ENCODE results near the gene STEAP1B.
"Not testable (repeated sequence)": the region's sequence is repeated elsewhere in the genome, so short reads cannot be mapped to it uniquely, and the experiment has no call there.

The STEAP1B gene

DNA sequence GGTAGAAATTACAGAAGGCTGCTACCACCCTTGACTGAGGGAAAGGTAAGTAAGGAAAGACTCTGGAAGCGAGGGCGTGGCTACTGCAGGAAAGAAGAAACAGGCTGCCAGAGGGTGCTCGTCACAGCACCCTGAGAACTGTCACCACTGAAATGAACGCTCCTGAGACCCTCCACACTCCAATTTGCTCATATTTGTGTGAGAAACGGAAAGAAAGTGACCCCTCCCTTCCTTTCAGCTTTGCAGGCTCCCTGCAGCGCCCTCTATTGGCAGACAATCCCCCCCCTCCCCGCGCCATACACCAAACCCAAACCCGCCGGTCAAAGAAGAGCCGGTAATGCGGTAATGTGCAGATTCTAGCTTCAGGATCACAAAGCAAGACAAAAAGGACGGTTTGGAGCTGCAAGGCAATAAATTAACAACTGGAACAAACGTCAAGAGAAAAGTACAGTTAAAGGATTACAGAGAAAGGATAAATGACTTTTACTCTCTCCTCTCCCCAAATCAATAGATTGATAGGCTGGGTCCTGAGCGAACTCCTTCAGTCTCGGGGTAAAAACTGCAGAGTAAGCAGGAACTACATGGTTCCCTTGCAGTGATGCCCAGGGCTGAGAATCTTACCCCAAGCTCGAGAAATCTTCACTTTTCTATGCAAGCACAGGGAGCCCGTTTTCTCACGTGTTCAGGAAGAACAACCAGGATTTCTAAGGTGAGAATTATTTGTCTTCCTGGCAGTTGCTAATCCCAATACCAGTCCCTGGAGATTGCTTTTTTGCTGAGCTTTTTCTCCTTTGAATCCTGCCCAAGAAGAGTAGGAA is 47.6 kb downstream of the STEAP1B start:
- peak in 1 of 4 experiments; percentile 7 for DNase-seq

GRCh38 chr7:22450013-22450412 is 50.0 kb downstream of the STEAP1B start:
- not testable (repeated sequence) for DNase-seq

DNA sequence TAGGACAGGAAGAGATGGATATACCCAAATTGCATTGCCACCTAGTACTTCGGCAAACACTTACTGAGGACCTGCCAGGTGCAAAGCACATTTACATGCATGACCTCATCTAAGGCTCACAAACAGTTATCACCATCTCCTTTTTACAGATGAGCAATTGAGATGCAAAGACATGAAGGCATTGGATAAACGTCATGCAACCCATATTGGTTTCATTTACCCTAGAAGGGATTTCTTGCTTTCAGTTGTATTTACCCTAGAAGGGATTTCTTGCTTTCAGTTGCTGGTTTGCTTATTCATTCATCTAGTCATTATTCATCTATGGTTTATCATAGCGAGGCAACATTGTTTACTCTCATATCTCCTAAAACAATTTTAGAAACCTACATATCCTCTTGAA is 52.2 kb downstream of the STEAP1B start:
- DNase-seq: no peak

DNA sequence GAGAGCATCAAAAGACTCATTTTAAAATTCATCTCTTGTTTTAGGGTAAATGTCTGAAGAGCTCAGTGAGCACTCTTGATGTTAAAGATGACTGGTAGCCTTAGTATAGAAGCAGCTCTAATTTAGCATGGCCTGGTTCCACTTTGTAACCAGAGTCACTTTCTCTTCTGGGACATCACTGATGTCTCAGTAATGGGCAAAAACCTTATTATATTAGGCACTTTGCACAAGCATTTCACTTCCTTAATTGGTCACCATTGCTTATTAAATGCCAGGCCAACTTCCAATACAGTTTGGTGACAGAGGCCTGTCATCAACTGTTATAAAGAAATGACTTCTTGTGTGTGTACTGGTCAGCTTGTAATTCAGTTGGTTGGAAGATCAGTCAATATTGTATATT is 53.0 kb downstream of the STEAP1B start:
- no peak for DNase-seq

DNA sequence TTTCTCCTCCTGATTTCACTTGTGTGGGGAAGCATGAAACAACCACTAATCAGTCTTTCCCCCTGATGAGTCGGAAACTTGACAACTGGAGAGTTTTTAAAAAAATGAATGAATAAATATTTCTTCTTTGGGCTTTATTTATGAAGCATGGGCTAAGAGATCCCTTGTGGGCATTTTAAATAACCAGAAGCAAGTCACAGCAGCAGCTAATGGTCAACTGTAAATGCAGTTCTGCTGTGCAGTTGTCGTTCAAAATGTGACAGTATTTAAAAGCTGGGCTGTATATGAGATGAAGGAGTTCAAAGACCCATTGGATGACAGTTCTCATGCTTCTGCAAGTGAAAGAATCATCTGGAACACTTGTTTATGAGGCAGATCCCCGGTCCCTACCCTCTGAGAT is 54.1 kb downstream of the STEAP1B start:
- no peak for DNase-seq

GRCh38 chr7:22445140-22445743 is 54.7 kb downstream of the STEAP1B start:
- DNase-seq: no peak

DNA sequence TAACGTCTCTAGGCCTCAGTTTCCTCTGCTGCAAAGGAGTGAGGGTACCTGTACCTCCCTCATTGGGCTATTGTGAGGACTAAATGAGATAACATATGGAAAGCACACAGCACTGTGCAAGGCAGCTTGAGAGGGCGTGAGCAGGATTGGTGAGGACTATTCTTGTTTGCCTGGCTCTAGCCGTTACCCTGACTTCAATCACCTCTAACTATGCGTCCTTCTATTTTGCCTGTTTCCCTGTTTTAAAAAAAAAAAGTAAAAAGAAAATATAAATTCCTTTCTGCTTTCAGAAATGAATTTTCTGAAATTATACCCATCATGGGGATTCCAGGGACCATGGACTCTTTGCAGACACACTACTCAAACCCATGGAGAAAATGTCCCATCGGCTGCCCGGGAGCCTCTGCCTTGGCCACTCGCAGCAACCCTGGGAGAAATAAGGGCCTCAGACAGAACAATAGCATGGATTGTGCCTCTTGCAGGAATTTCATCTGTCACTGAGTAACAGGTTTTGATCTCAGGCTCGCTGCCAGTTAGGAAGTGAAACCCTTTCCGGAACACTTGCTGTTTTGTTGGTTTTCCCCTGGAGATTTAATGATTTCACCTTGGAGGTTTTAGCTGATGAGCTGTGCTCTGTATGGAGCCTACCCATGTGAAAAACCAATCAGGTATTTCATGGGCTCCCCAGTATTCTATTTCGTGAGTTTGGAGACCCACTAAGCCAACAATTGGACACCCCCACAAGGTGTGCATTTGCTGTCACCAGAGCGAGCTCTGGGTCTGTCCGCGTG is 55.6 kb downstream of the STEAP1B start:
- no peak for DNase-seq

DNA sequence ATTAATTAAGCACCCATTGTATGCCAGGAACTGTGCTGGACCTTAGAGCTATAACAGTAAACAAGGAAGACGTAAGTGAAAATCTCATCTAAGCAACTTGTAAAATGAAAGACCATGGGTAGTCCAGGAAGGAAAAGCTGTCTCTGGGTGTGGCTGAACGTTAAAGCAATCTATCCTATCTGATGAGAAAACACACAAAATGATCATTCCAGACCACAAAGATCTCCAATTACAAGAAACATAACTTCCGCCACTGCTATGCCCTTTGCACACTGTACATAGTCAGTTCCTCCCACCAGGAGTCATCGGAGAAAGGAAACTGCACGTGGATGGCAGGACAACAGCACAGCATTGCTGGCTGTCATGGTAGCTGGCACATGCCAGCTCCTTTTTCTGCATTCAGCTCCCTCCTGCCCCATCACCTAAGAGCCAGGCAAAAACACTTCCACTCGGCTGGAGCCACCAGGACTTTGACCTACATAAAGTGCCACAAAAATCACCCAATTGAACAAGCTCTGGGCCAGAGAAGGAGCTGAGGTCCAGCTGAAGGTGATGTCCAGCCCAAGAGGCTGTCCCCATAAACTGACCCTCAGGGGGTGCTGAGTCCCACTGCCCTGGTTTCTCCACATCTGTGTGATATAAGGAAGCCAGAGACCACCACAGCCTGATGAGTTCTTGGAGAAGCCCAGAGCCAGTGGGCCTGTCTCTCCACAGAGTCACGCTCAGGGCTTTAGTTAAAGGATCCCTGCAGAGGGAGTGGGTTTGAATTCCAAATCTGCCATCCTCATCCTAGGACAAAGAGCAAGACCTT is 56.4 kb downstream of the STEAP1B start:
- DNase-seq: no peak

GRCh38 chr7:22442882-22443369 is 57.1 kb downstream of the STEAP1B start:
- DNase-seq: no peak

GRCh38 chr7:22442187-22442881 is 57.7 kb downstream of the STEAP1B start:
- no peak for DNase-seq

GRCh38 chr7:22441157-22441556 is 58.8 kb downstream of the STEAP1B start:
- DNase-seq: no peak

DNA sequence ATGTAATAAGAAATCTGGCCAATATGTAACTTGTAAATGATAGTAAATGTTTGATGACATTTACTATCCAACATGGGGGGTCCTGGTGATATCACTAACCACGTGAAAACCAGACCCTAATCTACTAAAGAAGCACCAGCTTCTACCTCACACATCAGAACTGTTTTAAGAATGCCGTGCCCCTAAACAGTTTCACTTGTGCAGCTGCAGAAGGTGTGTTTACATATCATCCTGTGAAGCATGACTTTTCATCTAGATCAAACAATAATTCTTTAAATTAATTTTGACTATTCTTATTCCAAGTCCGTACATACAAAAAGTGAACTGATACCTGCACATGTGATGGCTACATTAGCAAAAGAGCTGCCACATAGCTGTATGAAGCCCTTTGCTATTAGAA is 61.0 kb downstream of the STEAP1B start:
- no peak for DNase-seq

- DNase-seq: not testable (repeated sequence)
Observed at GRCh38 chr7:22436552-22436951, 63.4 kb downstream of the STEAP1B start.

- no peak for DNase-seq
Observed at GRCh38 chr7:22435720-22436119, 64.3 kb downstream of the STEAP1B start.

DNA sequence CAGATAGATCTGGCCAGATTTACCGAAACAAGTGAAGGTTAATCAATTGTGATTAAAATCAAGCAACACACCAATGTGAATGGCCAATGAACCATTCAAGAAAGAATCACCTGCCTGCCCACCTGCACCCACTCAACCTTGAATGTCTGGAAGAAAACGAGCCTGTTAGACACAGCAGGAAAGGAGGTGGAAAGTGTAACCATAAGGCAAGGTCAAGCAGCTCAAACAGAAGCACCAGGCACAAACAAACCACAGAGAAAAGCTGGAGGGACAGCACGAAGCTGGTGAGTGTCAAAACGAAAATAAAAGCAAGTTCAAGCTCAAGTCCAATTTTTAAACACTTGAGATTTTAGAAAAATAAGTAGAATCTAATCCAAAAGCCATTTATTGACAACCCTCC is 64.9 kb downstream of the STEAP1B start:
- no peak for DNase-seq

GRCh38 chr7:22433710-22434460 is 66.1 kb downstream of the STEAP1B start:
- no peak for DNase-seq

DNA sequence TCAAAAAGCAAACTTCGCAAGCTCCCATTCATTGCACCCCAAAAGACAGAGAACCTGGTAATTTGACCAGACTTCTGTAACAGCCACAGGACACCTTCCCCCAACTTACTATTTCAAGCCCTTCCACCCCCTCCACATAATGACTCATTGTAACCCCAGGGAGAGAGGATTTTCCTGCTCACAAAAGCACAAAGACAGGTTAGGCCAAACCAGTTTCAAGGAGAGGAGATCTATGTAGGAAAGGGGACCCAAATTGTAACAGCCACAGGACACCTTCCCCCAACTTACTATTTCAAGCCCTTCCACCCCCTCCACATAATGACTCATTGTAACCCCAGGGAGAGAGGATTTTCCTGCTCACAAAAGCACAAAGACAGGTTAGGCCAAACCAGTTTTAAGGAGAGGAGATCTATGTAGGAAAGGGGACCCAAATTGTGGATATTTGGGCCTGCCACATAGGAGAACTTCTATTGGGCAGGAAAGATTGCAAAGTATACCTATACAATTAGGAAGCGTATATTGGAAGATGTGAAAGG is 66.8 kb downstream of the STEAP1B start:
- DNase-seq: not testable (repeated sequence)

GRCh38 chr7:22432203-22432718 is 67.7 kb downstream of the STEAP1B start:
- no peak for DNase-seq

DNA sequence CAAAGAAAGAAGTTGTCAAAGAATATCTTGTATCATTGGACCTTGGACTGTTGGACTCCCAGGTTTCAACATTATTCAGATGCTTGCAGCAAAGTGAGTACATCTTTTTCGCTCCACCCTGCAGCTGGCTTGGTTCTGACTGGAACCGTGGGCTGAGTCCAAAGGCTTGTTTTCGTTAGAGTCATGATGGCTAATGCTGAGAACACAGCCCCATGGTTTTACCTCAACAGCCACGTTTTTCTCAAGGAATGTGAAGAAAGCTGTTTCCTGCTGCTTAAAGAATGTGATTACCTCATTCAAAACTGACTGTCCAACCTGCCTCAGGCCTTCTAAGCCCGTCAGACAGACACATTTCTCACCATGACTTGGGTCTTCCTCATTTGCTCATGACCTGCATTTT is 69.5 kb downstream of the STEAP1B start:
- no peak for DNase-seq

- DNase-seq: no peak
Observed at GRCh38 chr7:22429386-22429785, 70.6 kb downstream of the STEAP1B start.

- DNase-seq: no peak
Observed at GRCh38 chr7:22427855-22428254, 72.1 kb downstream of the STEAP1B start.

All from activated naive CD4-positive, alpha-beta T cell (primary cell).